SK-N-SH (cell line): ENCODE data around the gene USP34. TPM values are rescaled to one million over a fixed set of nuclear protein-coding genes. Genes with fewer than 3 reads are reported as not detected.

Experiments
- CTCF ChIA-PET: fragments of 300-600, 350-600 bp; formaldehyde crosslinking; extraction: SDS; loops from one replicate; lab custom pipeline; 2021; lab: Yijun Ruan, JAX
- POLR2A ChIA-PET: fragments of 350-600 bp; sonication (Branson Sonifier 250); formaldehyde crosslinking; extraction: SDS; loops from one replicate; lab custom pipeline; 2020; ENCODE audit warnings: antibody characterized with exemption, inconsistent platforms; lab: Yijun Ruan, JAX
- DNase-seq: peaks from one replicate; pipeline ENCODE4 v3.0.0; 2012
- H2AFZ ChIP-seq: fragments of 200-600 bp; sonication (generic); 2 replicates; pipeline ENCODE4 v1.8.1; 2016; ENCODE audit warnings: antibody characterized with exemption, mild to moderate bottlenecking, low read depth
- H3F3A ChIP-seq: fragments of 200-600 bp; sonication (generic); replicated peaks from 2 replicates; pipeline ENCODE3; 2016; ENCODE audit warnings: antibody characterized with exemption, mild to moderate bottlenecking; ENCODE audit not compliant: insufficient read depth
- H3K27ac ChIP-seq, 2 experiments: fragments of 200-500 bp in 1 of 2; fragments of 200-600 bp in 1 of 2; sonication (Bioruptor generic) in 1 of 2; sonication (generic), shearing (Covaris generic) in 1 of 2; 2 replicates each; pipeline versions ENCODE4 v1.5.1 to v1.6.1; 2014 to 2016; ENCODE audit warnings: low read depth in 2 of 2, inconsistent platforms in 1 of 2, low read length in 1 of 2, mild to moderate bottlenecking in 1 of 2, mixed read lengths in 1 of 2
- H3K27me3 ChIP-seq: fragments of 200-600 bp; sonication (generic), shearing (Covaris generic); 2 replicates; pipeline ENCODE4 v1.6.1; 2016; ENCODE audit warnings: mixed run types; ENCODE audit not compliant: insufficient read depth
- H3K36me3 ChIP-seq, 2 experiments: fragments of 200-500 bp in 1 of 2; fragments of 200-600 bp in 1 of 2; sonication (Bioruptor generic) in 1 of 2; sonication (generic) in 1 of 2; replicated peaks in 1 of 2; 2 replicates each; pipeline versions ENCODE3 to v1.5.1; 2014 to 2016; ENCODE audit warnings: low read length in 1 of 2, mild to moderate bottlenecking in 1 of 2; ENCODE audit not compliant: insufficient read depth in 2 of 2, control insufficient read depth in 1 of 2
- H3K4me1 ChIP-seq, 2 experiments: fragments of 200-500 bp in 1 of 2; fragments of 200-600 bp in 1 of 2; sonication (Bioruptor generic) in 1 of 2; sonication (generic), shearing (Covaris generic) in 1 of 2; 2 replicates each; pipeline versions ENCODE4 v1.5.1 to v1.6.1; 2014 to 2016; ENCODE audit warnings: low read depth in 1 of 2, low read length in 1 of 2, mixed run types in 1 of 2; ENCODE audit not compliant: insufficient read depth in 2 of 2, control insufficient read depth in 1 of 2
- H3K4me2 ChIP-seq: fragments of 200-600 bp; sonication (generic), shearing (Covaris generic); 2 replicates; pipeline ENCODE4 v1.6.1; 2017; ENCODE audit warnings: mixed run types
- H3K4me3 ChIP-seq, 2 experiments: fragments of 200-500 bp in 1 of 2; fragments of 200-600 bp in 1 of 2; sonication (Bioruptor generic) in 1 of 2; sonication (generic), shearing (Covaris generic) in 1 of 2; 2 replicates each; pipeline versions ENCODE4 v1.5.1 to v1.8.1; 2014 to 2016; ENCODE audit warnings: low read depth in 2 of 2, inconsistent platforms in 1 of 2, low read length in 1 of 2, mild to moderate bottlenecking in 1 of 2, mixed read lengths in 1 of 2, moderate library complexity in 1 of 2
- H3K79me2 ChIP-seq: fragments of 200-600 bp; sonication (generic); 2 replicates; pipeline ENCODE4 v1.8.1; 2017; ENCODE audit warnings: mild to moderate bottlenecking; ENCODE audit not compliant: insufficient read depth
- H3K9ac ChIP-seq: fragments of 200-600 bp; sonication (generic); 2 replicates; pipeline ENCODE4 v1.6.1; 2017; ENCODE audit warnings: mixed run types
- H3K9me2 ChIP-seq: fragments of 200-600 bp; sonication (generic); 2 replicates; pipeline ENCODE4 v1.6.1; 2017; ENCODE audit warnings: mixed run types
- H3K9me3 ChIP-seq: fragments of 200-600 bp; sonication (generic); 2 replicates; pipeline ENCODE4 v1.6.1; 2017; ENCODE audit warnings: mixed run types, mild to moderate bottlenecking, moderate library complexity
- H4K20me1 ChIP-seq: fragments of 200-600 bp; sonication (generic); 2 replicates; pipeline ENCODE4 v1.6.1; 2017; ENCODE audit warnings: mild to moderate bottlenecking, mixed run types; ENCODE audit not compliant: insufficient read depth
- CHD2 ChIP-seq: fragments of 150-350 bp; IDR thresholded peaks from 2 replicates; pipeline ENCODE4 v1.6.1; 2018; ENCODE audit warnings: low read length; ENCODE audit not compliant: partially characterized antibody
- CTCF ChIP-seq: fragments of 200-600 bp; sonication (generic); IDR thresholded peaks from 2 replicates; pipeline ENCODE4 v1.6.1; 2017; ENCODE audit warnings: antibody characterized with exemption, mild to moderate bottlenecking, moderate library complexity
- EP300 ChIP-seq, 2 experiments: IDR thresholded peaks; 2 replicates each; pipeline versions ENCODE4 v1.4.0 to v1.6.1; 2012; ENCODE audit warnings: borderline replicate concordance in 1 of 2, low read depth in 1 of 2, low read length in 1 of 2
- FOSL2 ChIP-seq: IDR thresholded peaks from 2 replicates; pipeline ENCODE4 v1.4.0; 2012; ENCODE audit warnings: low read depth, mild to moderate bottlenecking, moderate library complexity, borderline replicate concordance
- FOXJ3 ChIP-seq: sonication (generic); formaldehyde crosslinking; IDR thresholded peaks from 2 replicates; pipeline ENCODE4 v1.5.1; 2020; ENCODE audit warnings: mild to moderate bottlenecking, missing genetic modification reagents
- MXI1 ChIP-seq: IDR thresholded peaks from 2 replicates; pipeline ENCODE4 v1.6.1; 2012; ENCODE audit warnings: mild to moderate bottlenecking, low read depth, low read length, improper control_type of control experiment
- NFIC ChIP-seq: IDR thresholded peaks from 2 replicates; pipeline ENCODE4 v1.4.0; 2012; ENCODE audit warnings: borderline replicate concordance
- RAD21 ChIP-seq: IDR thresholded peaks from 2 replicates; pipeline ENCODE4 v1.6.1; 2012; ENCODE audit warnings: mild to moderate bottlenecking, low read length
- RFX5 ChIP-seq: IDR thresholded peaks from 2 replicates; pipeline ENCODE4 v1.6.1; 2012; ENCODE audit warnings: mild to moderate bottlenecking, improper control_type of control experiment, low read length
- SIN3A ChIP-seq: IDR thresholded peaks from 2 replicates; pipeline ENCODE4 v1.6.1; 2012; ENCODE audit warnings: low read depth, mild to moderate bottlenecking, low read length, moderate library complexity, borderline replicate concordance
- SMC3 ChIP-seq: IDR thresholded peaks from 2 replicates; pipeline ENCODE4 v1.6.1; 2012; ENCODE audit warnings: low read depth, low read length, improper control_type of control experiment
- TCF12 ChIP-seq: IDR thresholded peaks from 2 replicates; pipeline ENCODE4 v1.4.0; 2012
- TEAD4 ChIP-seq: IDR thresholded peaks from 2 replicates; pipeline ENCODE4 v1.4.0; 2012; ENCODE audit warnings: mild to moderate bottlenecking, borderline replicate concordance; ENCODE audit not compliant: insufficient read depth
- YY1 ChIP-seq: IDR thresholded peaks from 2 replicates; pipeline ENCODE4 v1.4.0; 2012; ENCODE audit warnings: low read depth, mild to moderate bottlenecking
- WGBS: methylation state at CpG from one replicate; pipeline ENCODE4 v1.1.6; 2017; ENCODE audit warnings: low lambda C conversion rate; 5-methylcytosine and 5-hydroxymethylcytosine counted together
- polyA plus RNA-seq, 3 experiments: library from polyadenylated mRNA; depleted of rRNA; stranded (reverse); fragments of >200 nt; gene quantifications; 2 replicates each; pipeline ENCODE4 v1.2.3, GENCODE V29; 2012
- TF ChIP-seq, protein P1 (sequence below): IDR thresholded peaks from 2 replicates; pipeline ENCODE4; 2012
- TF ChIP-seq, protein P2 (sequence below): fragments of 150-350 bp; IDR thresholded peaks from 2 replicates; pipeline ENCODE4 v1.6.1; 2016; ENCODE audit warnings: mild to moderate bottlenecking, low read depth, low read length

The USP34 gene
- polyA plus RNA-seq, 1 of the 3 experiments (the other 2 are of a cell fraction) = 31.4 TPM

- WGBS = 80% methylated on average over 3 of the region's 3 CpGs
- H3K9me3 ChIP-seq = no peaks in the 10 kb centered on the region
- ChIA-PET POLR2A (no interaction called here), CTCF (interaction anchor here (1.3 kb wide), 1 partner anchor 8 kb away, joined by 3 read pairs; no protein-coding TSS in a partner anchor)
- no peaks in the 10 kb centered on the region for H3K9me2 ChIP-seq
- H3K36me3 ChIP-seq = peaks cover 7 to 32% of the 10 kb centered on the region in 2 experiments
- H3K79me2 ChIP-seq = no peaks in the 10 kb centered on the region
- no peaks in the 10 kb centered on the region for H3K4me1 ChIP-seq
- no peak overlapping the region for H3K4me2 ChIP-seq
- DNase-seq = no peak
- H3K9ac ChIP-seq = no peak overlapping the region
- no peak overlapping the region for H3K27ac ChIP-seq
- no peaks in the 10 kb centered on the region for H3F3A ChIP-seq
- H3K27me3 ChIP-seq = no peaks in the 10 kb centered on the region
- no peak for TF ChIP-seq YY1
- TF ChIP-seq FOXJ3 (CRISPR knock-in tag) = no peak
- TF ChIP-seq SMC3 = no peak
- TF ChIP-seq NFIC = no peak
- no peak for TF ChIP-seq RFX5
- no peak for TF ChIP-seq MXI1
- TF ChIP-seq, protein P1, sequence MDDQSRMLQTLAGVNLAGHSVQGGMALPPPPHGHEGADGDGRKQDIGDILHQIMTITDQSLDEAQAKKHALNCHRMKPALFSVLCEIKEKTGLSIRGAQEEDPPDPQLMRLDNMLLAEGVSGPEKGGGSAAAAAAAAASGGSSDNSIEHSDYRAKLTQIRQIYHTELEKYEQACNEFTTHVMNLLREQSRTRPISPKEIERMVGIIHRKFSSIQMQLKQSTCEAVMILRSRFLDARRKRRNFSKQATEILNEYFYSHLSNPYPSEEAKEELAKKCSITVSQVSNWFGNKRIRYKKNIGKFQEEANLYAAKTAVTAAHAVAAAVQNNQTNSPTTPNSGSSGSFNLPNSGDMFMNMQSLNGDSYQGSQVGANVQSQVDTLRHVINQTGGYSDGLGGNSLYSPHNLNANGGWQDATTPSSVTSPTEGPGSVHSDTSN = no peak
- no peak for TF ChIP-seq TCF12
- TF ChIP-seq SIN3A = no peak
- no peak for TF ChIP-seq RAD21
- H4K20me1 ChIP-seq = no peaks in the 10 kb centered on the region
- H3K4me3 ChIP-seq = no peak overlapping the region
- no peak overlapping the region for H2AFZ ChIP-seq
Measured at GRCh38 chr2:61158356-61158955, 312.4 kb downstream of the USP34 start.

GRCh38 chr2:61157371-61158003 is 313.4 kb downstream of the USP34 start:
- Histone ChIP-seq H3K36me3 (peaks cover 2 to 32% of the 10 kb centered on the region in 2 experiments), H3K9me2 (no peaks in the 10 kb centered on the region), H3K4me2 (no peak overlapping the region), H3K79me2 (no peaks in the 10 kb centered on the region), H3K27me3 (no peaks in the 10 kb centered on the region), H3K4me1 (no peaks in the 10 kb centered on the region), H3F3A (no peaks in the 10 kb centered on the region), H3K9me3 (no peaks in the 10 kb centered on the region), H3K4me3 (no peak overlapping the region), H4K20me1 (no peaks in the 10 kb centered on the region), H2AFZ (no peak overlapping the region), H3K9ac (no peak overlapping the region), H3K27ac (no peak overlapping the region)
- 87% methylated on average over 5 of the region's 5 CpGs for WGBS
- POLR2A ChIA-PET = no interaction called here
- TF ChIP-seq SIN3A (no peak), FOSL2 (no peak), CTCF (no peak), EP300 (IDR thresholded peaks at IDR 0.05; ENCODE audit: borderline replicate concordance in 1 of 2, low read depth in 1 of 2, low read length in 1 of 2) (no peak), TEAD4 (no peak), RFX5 (no peak), TCF12 (no peak), CHD2 (no peak)
- TF ChIP-seq, protein P2, sequence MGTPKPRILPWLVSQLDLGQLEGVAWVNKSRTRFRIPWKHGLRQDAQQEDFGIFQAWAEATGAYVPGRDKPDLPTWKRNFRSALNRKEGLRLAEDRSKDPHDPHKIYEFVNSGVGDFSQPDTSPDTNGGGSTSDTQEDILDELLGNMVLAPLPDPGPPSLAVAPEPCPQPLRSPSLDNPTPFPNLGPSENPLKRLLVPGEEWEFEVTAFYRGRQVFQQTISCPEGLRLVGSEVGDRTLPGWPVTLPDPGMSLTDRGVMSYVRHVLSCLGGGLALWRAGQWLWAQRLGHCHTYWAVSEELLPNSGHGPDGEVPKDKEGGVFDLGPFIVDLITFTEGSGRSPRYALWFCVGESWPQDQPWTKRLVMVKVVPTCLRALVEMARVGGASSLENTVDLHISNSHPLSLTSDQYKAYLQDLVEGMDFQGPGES = no peak
- DNase-seq = no peak
- CTCF ChIA-PET = interaction anchor here (1.3 kb wide), 1 partner anchor 9 kb away, joined by 3 read pairs; no protein-coding TSS in a partner anchor
